Measurements from ENCODE around the gene CCNG2. TPM values are rescaled to one million over a fixed set of nuclear protein-coding genes. Genes with fewer than 3 reads are reported as not detected.

CCNG2 gene
- total RNA-seq, 1 experiment from 2014 or later: 44.2 TPM

- Histone ChIP-seq H3K4me2 (no peak overlapping the region), H3K27ac (no peak overlapping the region), H3K9me2 (ENCODE audit: insufficient read depth) (no peaks in the 10 kb centered on the region), H3F3A (ENCODE audit: insufficient read depth, low read depth) (no peaks in the 10 kb centered on the region), H4K20me1 (ENCODE audit: insufficient read depth) (no peaks in the 10 kb centered on the region), H3K4me3 (no peak overlapping the region), H3K27me3 (ENCODE audit: insufficient read depth, low read depth) (no peaks in the 10 kb centered on the region), H3K4me1 (replicated peaks; ENCODE audit: insufficient read depth) (peaks cover 24% of the 10 kb centered on the region), H3K79me2 (ENCODE audit: low read depth) (no peaks in the 10 kb centered on the region), H2AFZ (no peak overlapping the region), H3K36me3 (ENCODE audit: low read depth) (no peaks in the 10 kb centered on the region), H3K9me3 (ENCODE audit: insufficient read depth, low read depth) (no peaks in the 10 kb centered on the region)
- no peak for TF ChIP-seq CTCF (conservative IDR thresholded peaks at IDR 0.05)
- no peak for TF ChIP-seq EZH2 (IDR thresholded peaks at IDR 0.05; ENCODE audit: low read depth)
- intact Hi-C loops (cut with micrococcal nuclease; ENCODE audit: unreplicated experiment): no loop called here
- ChIA-PET POLR2A (ENCODE audit: unreplicated experiment) (interaction anchor here (0.6 kb wide), 1 partner anchor 118 kb away, joined by 5 read pairs; no protein-coding TSS in a partner anchor), CTCF (interaction anchor here (0.6 kb wide), 1 partner anchor 658 kb away, joined by 3 read pairs; no protein-coding TSS in a partner anchor)
- BruUV-seq (replicated peaks): no TSS peak
- no peak for DNase-seq
Observed at GRCh38 chr4:77194366-77194765, 37.4 kb downstream of the CCNG2 start.

DNA sequence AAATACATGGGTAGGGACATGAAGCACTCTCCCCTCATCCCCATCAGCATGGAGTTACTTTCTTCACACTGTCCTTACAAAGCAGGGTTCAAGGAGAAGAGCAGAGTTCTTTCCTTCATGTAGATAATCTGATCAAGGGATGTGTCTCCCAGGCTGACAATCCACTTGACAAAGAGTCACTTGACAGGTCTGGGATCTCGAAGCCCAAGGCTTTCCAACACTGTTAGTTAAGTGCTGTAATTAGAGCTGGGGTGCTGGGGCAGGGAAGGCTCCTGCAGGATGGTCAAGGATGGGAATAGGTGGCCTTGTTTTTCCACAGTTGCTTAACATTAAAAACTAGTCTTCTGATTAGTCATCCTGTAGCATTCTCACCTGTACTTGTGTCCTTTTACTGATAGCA is 38.0 kb downstream of the CCNG2 start:
- H3K27ac ChIP-seq: no peak overlapping the region
- no peak overlapping the region for H3K4me2 ChIP-seq
- no peaks in the 10 kb centered on the region for H3K9me2 ChIP-seq (ENCODE audit: insufficient read depth)
- H3K4me1 ChIP-seq (replicated peaks; ENCODE audit: insufficient read depth): peaks cover 18% of the 10 kb centered on the region
- no peak overlapping the region for H3K4me3 ChIP-seq
- H3K27me3 ChIP-seq (ENCODE audit: insufficient read depth, low read depth): no peaks in the 10 kb centered on the region
- intact Hi-C loops (cut with micrococcal nuclease; ENCODE audit: unreplicated experiment): no loop called here
- H2AFZ ChIP-seq: no peak overlapping the region
- H3F3A ChIP-seq (ENCODE audit: insufficient read depth, low read depth): no peaks in the 10 kb centered on the region
- no TSS peak for BruUV-seq (replicated peaks)
- no peaks in the 10 kb centered on the region for H4K20me1 ChIP-seq (ENCODE audit: insufficient read depth)
- TF ChIP-seq EZH2 (IDR thresholded peaks at IDR 0.05; ENCODE audit: low read depth) (no peak), CTCF (conservative IDR thresholded peaks at IDR 0.05) (no peak)
- ChIA-PET CTCF (interaction anchor here (0.6 kb wide), 1 partner anchor 659 kb away, joined by 3 read pairs; no protein-coding TSS in a partner anchor), POLR2A (ENCODE audit: unreplicated experiment) (no interaction called here)
- no peaks in the 10 kb centered on the region for H3K79me2 ChIP-seq (ENCODE audit: low read depth)
- no peak for DNase-seq
- no peaks in the 10 kb centered on the region for H3K9me3 ChIP-seq (ENCODE audit: insufficient read depth, low read depth)
- no peaks in the 10 kb centered on the region for H3K36me3 ChIP-seq (ENCODE audit: low read depth)

DNA sequence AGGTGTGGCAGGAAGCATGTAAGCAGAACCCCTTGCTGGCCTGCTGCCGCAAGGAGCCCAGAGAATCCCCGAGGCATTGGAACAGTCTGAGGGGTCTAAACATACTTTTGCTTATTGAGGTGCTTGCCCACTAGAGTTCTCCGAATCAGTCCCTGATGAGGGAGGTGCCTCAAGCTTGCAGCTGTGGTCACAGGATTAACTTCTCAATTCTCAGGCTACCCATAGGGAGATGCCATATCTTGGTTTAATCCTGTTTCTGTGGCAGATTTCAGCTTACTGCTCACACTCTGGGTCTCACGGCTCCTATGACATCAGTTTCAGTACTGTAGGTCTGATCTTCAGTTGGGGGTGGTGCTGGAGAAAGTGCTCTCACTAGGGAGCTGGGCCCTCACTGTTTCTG is 39.9 kb downstream of the CCNG2 start:
- no peaks in the 10 kb centered on the region for H3K27me3 ChIP-seq (ENCODE audit: insufficient read depth, low read depth)
- no peaks in the 10 kb centered on the region for H3K9me2 ChIP-seq (ENCODE audit: insufficient read depth)
- no peak for DNase-seq
- no peaks in the 10 kb centered on the region for H3K9me3 ChIP-seq (ENCODE audit: insufficient read depth, low read depth)
- ChIA-PET CTCF (no interaction called here), POLR2A (ENCODE audit: unreplicated experiment) (no interaction called here)
- H3K36me3 ChIP-seq (ENCODE audit: low read depth): no peaks in the 10 kb centered on the region
- no peak overlapping the region for H3K4me3 ChIP-seq
- no peak overlapping the region for H3K4me2 ChIP-seq
- H3K27ac ChIP-seq: no peak overlapping the region
- TF ChIP-seq CTCF (conservative IDR thresholded peaks at IDR 0.05): no peak
- TF ChIP-seq EZH2 (IDR thresholded peaks at IDR 0.05; ENCODE audit: low read depth): no peak
- H3F3A ChIP-seq (ENCODE audit: insufficient read depth, low read depth): peaks cover 5% of the 10 kb centered on the region; the same call in 1 of the 2 replicates
- BruUV-seq (replicated peaks): no TSS peak
- intact Hi-C loops (cut with micrococcal nuclease; ENCODE audit: unreplicated experiment): no loop called here
- H2AFZ ChIP-seq: no peak overlapping the region
- no peaks in the 10 kb centered on the region for H3K79me2 ChIP-seq (ENCODE audit: low read depth)
- H3K4me1 ChIP-seq (replicated peaks; ENCODE audit: insufficient read depth): peaks cover 16% of the 10 kb centered on the region
- no peaks in the 10 kb centered on the region for H4K20me1 ChIP-seq (ENCODE audit: insufficient read depth)

Measured in PC-9 (cell line).